ENCODE data around the gene PLCB3. TPM values are rescaled to one million over a fixed set of nuclear protein-coding genes. Genes with fewer than 3 reads are reported as not detected.

The PLCB3 gene
- total and polyA plus RNA-seq, 2 donors (not counting 3 experiments of a cell fraction or from before 2014, with no cell fraction given): 32.3 to 61.1 TPM

DNA sequence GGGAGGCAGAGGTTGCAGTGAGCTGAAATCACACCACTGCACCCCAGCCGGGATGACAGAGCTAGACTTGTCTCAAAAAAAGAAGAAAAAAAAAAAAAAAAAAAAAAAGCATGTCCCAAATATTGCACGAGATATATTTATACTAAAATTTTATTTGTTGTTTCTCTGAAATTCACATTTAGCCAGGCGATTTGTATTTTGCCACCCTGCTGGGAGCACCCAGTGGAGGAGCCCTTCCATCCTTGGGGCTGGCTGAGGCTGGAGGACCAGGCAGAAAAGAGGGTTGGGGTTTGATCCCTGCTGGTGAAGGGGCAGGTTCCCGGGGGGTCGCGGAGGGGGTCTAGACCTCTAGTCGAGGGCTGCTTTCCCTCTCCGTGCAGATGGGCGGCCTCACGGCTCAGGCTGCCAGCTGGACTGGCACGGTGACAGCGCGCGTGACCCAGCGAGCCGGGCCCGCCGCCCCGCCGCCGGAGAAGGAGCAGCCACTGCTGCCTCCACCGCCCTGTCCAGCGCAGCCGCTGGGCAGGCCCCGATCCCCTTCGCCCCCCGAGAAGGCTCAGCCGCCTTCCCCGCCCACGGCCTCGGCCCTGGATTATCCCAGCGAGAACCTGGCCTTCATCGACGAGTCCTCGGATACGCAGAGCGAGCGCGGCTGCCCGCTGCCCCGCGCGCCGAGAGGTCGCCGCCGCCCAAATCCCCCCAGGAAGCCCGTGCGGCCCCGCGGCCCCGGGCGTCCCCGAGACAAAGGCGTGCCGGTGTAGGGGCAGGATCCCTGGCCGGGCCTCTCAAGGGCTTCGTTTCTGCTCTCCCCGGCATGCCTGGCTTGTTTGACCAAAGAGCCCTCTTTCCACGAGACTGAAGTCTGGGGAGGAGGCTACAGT is 47.9 kb downstream of the PLCB3 start:
- Histone ChIP-seq H3K36me3 (ENCODE audit: control insufficient read depth in 2 of 2, extremely low read depth in 1 of 2, insufficient read depth in 2 of 2, low read length in 2 of 2) (no peaks in the 10 kb centered on the region), H3K27me3 (ENCODE audit: control insufficient read depth in 2 of 2, insufficient read depth in 2 of 2, low read length in 2 of 2) (peaks cover 42 to 58% of the 10 kb centered on the region in 2 experiments), H3K9me3 (replicated peaks; ENCODE audit: control insufficient read depth, insufficient read depth, low read length) (no peaks in the 10 kb centered on the region), H3K9me1 (replicated peaks; ENCODE audit: control insufficient read depth, extremely low read depth, insufficient read depth, low read length) (no peaks in the 10 kb centered on the region), H3K27ac (ENCODE audit: insufficient read depth, low read depth, low read length) (no peak overlapping the region), H3K4me2 (ENCODE audit: insufficient read depth, low read length) (no peak overlapping the region), H4K20me1 (replicated peaks; ENCODE audit: control insufficient read depth, extremely low read depth, insufficient read depth, low read length) (no peaks in the 10 kb centered on the region), H2AFZ (ENCODE audit: low read depth, low read length) (peak overlapping the region; percentile 50), H3K79me2 (ENCODE audit: control insufficient read depth, insufficient read depth, low read length) (no peaks in the 10 kb centered on the region), H3K4me3 (replicated peaks in 1 of 3; ENCODE audit: insufficient read depth in 1 of 3, low read depth in 1 of 3, low read length in 3 of 3) (peak overlapping the region in 1 of 3 experiments; percentile 15), H3K4me1 (ENCODE audit: control insufficient read depth, extremely low read depth, insufficient read depth, low read length) (peaks cover 17% of the 10 kb centered on the region), H3K9ac (replicated peaks; ENCODE audit: extremely low read depth, insufficient read depth, low read length) (no peak overlapping the region)
- dilution Hi-C loops (cut with MboI; ENCODE audit: extremely low pct_ligation_motif_present, low sequenced_read_pairs): no loop called here
- FAIRE-seq (no peak), DNase-seq (ENCODE audit: low read depth, low spot score) (peak; percentile 21)
- ChIA-PET POLR2A (interaction anchor here (0.6 kb wide), 1 partner anchor 53 kb away, joined by 3 read pairs; no protein-coding TSS in a partner anchor), CTCF (interaction anchor here (0.6 to 1.2 kb wide), 3 partner anchors 82 to 299 kb away, joined by 3 to 4 read pairs (median 3); no protein-coding TSS in a partner anchor)
- BruUV-seq (replicated peaks): no TSS peak
- TF ChIP-seq, protein P1, sequence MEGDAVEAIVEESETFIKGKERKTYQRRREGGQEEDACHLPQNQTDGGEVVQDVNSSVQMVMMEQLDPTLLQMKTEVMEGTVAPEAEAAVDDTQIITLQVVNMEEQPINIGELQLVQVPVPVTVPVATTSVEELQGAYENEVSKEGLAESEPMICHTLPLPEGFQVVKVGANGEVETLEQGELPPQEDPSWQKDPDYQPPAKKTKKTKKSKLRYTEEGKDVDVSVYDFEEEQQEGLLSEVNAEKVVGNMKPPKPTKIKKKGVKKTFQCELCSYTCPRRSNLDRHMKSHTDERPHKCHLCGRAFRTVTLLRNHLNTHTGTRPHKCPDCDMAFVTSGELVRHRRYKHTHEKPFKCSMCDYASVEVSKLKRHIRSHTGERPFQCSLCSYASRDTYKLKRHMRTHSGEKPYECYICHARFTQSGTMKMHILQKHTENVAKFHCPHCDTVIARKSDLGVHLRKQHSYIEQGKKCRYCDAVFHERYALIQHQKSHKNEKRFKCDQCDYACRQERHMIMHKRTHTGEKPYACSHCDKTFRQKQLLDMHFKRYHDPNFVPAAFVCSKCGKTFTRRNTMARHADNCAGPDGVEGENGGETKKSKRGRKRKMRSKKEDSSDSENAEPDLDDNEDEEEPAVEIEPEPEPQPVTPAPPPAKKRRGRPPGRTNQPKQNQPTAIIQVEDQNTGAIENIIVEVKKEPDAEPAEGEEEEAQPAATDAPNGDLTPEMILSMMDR (IDR thresholded peaks at IDR 0.05; ENCODE audit: extremely low read depth in 1 of 2, insufficient read depth in 1 of 2, low read depth in 1 of 2, low read length in 2 of 2): no peak
- intact Hi-C loops (cut with micrococcal nuclease): no loop called here

Data from endothelial cell of umbilical vein (primary cell).